ELF-1 (cell line): ENCODE results near the gene NELFB.

Experiments
- DNase-seq: peaks from one replicate; pipeline ENCODE4 v3.0.0-alpha.2; 2016; ENCODE audit warnings: low read depth, low spot score

NELFB gene

DNA sequence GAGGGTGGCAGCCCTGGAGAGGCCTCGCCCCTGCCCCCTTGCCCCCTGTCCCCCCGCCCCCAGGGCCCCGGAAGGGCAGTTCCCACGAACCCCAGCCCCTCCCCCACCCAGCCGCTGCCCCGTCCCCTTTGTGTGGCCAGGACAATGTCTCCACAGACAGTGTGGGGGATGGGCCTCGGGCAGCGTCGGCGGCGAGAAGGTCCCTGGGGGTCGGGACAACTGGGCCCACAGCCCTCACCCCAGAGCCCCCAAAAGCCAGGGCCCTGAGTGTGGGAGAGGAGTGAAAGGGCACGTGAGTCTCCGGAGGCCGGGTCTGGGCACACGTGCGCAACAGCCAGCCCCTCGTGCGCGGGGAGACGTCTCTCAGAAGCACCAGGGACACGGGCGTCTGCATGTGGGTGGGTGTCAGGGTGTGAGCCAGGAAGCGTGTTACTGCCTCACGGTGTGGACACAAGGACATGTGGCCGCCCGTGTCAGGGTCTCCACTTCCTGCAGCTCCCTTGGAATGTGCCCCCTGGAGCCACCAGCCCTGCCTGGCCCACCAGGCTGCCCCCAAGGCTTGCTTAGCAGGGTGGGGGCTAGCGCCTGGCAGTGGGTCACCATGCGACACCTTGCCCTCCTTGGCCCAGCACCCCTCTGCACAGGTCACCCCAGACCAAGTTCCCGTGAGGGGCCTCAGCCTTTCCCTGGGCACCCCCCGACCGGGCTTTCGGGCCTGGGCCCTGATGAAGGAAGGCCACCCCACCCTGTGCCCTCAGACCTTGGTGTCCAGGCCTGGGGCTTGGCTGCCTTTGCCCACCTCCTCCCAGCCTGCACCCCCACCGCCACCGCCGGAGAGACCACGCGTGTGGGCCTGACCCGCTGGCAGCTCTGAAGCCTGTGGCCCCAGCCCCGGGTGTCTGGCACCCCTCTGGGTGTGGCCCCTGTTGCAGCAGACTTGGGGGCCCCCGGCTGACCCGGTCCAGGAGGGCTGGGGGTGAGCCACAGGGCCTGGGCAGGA is 59.7 kb downstream of the NELFB start:
- no peak for DNase-seq

- no peak for DNase-seq
Measured at GRCh38 chr9:137315581-137316011, 60.5 kb downstream of the NELFB start.

DNA sequence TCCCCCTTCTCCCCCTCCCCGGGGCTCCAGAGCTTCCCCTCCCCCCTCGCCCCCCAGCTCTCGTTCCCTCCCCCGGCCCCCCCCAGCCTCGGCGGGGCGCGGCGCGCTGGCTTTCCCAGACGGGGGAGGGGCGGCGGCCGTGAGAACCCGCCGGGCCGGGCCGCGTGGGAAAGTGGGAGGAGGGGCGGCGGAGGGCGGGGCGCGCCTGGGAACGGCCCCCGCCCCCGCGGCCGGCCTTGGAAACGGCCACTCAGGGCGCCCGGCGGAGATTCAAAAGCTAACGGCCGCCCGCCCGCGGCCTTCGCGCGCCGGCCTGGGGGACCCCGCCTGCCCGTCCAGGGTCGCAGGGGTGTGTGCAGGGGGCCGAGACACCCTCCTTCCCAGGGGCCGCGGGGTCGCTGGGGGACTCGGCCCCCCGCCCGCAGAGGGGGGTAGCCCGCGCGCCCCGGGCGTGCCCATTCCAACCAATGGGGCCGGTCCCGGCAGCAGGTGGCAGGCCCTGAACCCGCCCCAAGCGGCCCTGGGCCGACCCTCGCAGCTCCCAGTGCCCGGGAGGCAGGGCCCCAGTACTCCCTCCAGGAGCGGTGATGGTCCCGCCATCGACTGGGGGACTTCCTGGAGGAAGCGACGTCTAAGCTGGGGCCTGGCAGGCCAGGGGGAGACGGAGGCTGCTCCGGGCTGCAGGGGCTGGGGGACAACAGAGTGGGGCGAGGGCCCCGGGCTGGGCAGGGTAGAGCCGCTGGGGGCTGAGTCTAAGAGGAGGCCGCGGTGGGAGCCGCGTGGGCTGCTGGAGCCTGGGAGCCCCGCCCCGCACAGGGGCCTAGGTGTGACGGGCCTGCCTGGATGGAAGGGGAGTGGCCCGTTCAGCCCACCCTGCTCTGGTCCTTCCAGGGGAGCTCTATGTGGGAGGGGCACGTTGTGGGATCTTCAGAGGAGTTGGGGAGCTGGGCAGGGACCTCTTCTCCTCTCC is 61.2 kb downstream of the NELFB start:
- no peak for DNase-seq

DNA sequence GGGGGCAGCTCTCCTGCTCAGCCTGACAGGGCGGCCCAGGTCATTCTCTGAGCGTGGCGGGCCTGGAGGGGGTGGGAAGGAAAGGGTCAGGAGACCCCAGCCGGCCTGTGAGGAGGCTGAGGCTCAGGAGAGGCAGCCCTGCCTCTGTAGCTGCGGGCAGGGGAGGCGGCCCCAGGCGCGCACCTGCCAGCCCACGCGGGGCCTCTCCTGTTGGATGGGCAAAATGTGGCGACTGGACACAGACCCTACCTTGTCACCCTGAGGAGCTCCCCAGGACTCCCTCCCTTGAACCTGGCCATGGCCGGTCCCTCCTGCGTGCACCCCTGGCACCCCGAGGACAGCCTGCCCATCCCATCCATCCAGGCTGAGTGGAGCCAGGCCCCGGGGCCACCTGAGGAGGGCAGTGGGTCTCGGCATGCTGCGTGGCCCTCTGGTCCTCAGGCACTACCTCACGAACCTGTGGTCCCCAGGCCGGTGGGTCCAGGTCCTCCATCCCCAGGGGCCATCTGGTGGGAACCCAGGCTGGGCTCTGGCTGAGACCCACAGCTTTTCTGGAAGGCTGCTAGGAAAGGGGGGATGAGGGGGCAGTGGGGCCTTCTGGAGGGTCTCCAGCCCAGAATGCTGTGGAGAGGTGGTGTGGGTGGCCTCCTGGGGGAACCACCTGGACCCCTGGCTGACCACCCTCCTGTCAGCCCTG is 62.0 kb downstream of the NELFB start:
- DNase-seq = no peak

GRCh38 chr9:137317718-137318511 is 62.8 kb downstream of the NELFB start:
- DNase-seq = no peak

DNA sequence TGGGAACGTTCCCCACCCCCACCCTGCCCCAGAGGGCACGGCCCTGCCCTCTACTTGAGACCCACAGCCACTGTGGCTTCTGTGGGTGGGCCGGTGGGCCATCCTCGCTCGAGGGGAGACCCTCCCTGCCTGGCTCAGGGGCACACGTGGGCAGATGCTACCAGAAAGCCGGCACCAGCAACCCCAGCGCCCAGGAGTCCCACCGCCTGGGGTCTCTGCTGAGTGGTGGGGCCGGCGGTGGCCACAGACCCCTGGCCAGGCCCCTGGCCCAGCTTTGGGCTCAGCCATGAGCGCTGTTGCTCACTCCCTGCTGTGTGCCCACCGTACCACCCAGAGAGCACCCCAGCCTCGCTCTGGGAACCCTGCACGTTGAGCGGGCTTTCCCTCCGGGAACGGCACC is 63.5 kb downstream of the NELFB start:
- DNase-seq = no peak

DNA sequence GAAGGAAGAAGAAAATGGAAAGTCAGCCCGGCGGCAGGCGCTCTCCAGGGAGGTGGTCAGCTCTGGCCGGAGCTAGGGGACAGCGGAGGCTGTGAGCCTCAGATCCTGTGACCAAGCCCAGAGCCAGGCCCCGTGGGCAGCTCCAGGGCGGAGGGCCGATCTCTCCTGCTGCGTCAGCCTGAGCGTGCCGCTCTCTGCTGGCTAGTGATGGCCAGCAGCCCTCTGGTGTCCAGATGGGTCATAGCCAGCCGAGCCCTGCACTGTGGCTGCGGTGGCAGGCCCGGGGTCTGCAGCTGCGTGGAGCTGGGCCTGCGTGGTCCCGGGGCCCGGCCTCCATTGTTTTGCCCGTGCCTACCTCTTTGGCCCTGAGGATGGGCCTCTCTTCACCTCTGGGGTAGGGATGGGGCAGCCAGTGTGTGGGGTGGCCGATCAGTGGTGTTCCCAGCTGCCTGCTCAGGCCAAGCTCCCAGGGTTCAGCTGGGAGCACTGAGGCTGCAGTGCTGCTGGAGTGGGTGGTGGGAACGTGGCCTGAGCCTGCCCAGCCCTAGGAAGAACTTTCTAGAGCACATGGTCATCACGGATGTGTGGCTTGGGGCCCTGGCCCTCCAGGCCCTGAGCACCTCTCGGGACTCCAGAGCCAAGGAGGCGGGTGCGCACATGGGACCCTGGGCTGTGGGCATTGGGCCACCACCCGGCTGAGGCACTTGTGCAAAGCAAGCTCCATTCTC is 64.0 kb downstream of the NELFB start:
- no peak for DNase-seq

DNA sequence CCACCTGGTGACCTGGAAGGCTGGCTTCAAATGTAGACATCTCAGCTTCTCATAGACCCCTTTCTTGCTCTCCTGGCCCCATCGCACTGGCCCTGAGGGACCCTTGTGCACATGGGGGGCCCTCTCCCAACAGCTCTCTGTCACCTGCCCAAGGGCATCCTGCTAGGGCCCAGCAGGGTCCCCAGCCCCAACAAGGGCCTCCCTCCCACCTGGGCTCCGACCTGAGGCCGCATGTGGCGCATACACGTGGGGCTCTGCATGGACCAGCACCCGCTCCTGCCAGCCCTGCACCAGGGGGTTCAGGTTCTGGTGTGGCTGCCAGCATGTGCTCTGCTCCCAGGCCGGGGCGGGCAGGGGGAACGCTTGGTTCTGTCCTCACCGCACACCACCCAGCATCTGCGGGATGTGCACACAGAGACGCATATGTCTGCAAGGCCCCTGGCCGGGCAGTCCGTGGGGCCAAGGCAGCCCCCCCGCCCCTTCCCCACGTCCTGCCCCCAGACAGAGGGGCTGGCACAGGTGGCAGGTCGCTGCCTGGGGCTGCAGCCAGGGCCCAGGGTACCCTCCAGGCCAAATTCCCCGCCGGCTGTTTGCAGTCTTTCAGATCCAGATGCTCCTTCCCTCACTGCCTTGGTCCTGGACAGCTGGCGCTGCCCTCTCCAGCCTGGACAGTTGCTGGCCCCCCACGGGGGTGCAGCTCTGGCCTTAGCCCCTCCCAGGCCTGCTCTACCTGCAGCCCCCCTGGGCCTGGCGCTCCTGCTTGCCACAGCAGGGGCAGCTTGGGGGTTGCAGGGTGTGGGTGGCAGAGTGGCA is 64.8 kb downstream of the NELFB start:
- no peak for DNase-seq

GRCh38 chr9:137320555-137321384 is 65.6 kb downstream of the NELFB start:
- DNase-seq = peak; percentile 70

DNA sequence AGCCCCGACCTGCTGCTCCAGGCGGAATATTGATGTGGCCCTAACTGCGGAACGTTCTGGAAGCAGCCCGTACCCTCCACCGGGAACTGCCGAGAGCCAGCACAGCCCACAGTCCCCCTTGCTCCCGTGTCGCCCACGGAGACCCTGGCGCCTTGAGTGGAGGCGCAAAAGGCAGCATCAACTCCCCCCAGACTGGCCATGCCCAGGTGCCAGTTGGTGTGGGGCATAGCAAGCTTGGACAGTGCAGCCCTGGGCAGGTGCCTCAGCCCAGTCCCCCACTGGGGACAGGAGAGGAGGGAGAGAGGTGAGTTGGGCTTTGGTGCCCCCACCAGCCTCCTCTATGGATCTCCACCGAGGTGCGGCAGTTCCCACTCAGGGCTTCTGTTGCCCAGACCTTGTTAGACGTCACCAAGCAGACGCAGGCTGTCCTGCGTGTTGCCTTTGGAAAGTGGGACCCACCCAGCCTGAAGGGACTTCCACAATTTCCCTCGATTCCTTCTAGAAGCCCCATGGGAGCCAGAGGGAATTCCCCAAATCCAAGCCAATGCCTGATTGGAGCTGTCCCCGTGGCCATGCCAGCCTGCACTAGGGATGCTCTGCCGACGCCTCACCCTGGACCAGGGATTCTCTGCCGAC is 66.7 kb downstream of the NELFB start:
- DNase-seq = no peak
